ENCODE data around the gene S100PBP. TPM values are rescaled to one million over a fixed set of nuclear protein-coding genes. Genes with fewer than 3 reads are reported as not detected.
A peak's percentile ranks its signal among the peaks of the same experiment; 100 is the strongest.

The S100PBP gene
- total and polyA plus RNA-seq, 2 donors (not counting 1 experiment from before 2014, with no cell fraction given): 36.3 to 41.8 TPM

GRCh38 chr1:32811265-32811664 is 6.2 kb upstream of the S100PBP start:
- H4K20me1 ChIP-seq (ENCODE audit: control insufficient read depth, extremely low read depth, insufficient read depth, low read length): no peaks in the 10 kb centered on the region
- no peaks in the 10 kb centered on the region for H3K27me3 ChIP-seq (ENCODE audit: control insufficient read depth, insufficient read depth, low read length)
- no peak overlapping the region for H2AFZ ChIP-seq (ENCODE audit: low read length)
- TF ChIP-seq, protein P1, sequence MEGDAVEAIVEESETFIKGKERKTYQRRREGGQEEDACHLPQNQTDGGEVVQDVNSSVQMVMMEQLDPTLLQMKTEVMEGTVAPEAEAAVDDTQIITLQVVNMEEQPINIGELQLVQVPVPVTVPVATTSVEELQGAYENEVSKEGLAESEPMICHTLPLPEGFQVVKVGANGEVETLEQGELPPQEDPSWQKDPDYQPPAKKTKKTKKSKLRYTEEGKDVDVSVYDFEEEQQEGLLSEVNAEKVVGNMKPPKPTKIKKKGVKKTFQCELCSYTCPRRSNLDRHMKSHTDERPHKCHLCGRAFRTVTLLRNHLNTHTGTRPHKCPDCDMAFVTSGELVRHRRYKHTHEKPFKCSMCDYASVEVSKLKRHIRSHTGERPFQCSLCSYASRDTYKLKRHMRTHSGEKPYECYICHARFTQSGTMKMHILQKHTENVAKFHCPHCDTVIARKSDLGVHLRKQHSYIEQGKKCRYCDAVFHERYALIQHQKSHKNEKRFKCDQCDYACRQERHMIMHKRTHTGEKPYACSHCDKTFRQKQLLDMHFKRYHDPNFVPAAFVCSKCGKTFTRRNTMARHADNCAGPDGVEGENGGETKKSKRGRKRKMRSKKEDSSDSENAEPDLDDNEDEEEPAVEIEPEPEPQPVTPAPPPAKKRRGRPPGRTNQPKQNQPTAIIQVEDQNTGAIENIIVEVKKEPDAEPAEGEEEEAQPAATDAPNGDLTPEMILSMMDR (conservative IDR thresholded peaks at IDR 0.05 in 1 of 2, IDR thresholded peaks at IDR 0.05 in 1 of 2; ENCODE audit: low read depth in 1 of 2, low read length in 2 of 2): no peak
- no peak for TF ChIP-seq EZH2 (IDR thresholded peaks at IDR 0.05; ENCODE audit: low read length, missing control alignments)
- peaks cover 2% of the 10 kb centered on the region for H3K4me1 ChIP-seq (ENCODE audit: control insufficient read depth, extremely low read depth, insufficient read depth, low read length)
- no peak overlapping the region for H3K4me2 ChIP-seq (ENCODE audit: extremely low read depth, insufficient read depth, low read length)
- no peak for DNase-seq (ENCODE audit: low read depth in 2 of 2)
- H3K9me3 ChIP-seq (ENCODE audit: control insufficient read depth, insufficient read depth, low read depth, low read length): no peaks in the 10 kb centered on the region
- no peak overlapping the region for H3K9ac ChIP-seq (ENCODE audit: insufficient read depth, low read length)
- H3K79me2 ChIP-seq (ENCODE audit: control insufficient read depth, insufficient read depth, low read length): peaks cover 53% of the 10 kb centered on the region
- H3K4me3 ChIP-seq (replicated peaks in 1 of 4; ENCODE audit: control extremely low read depth in 1 of 4, insufficient read depth in 1 of 4, low read depth in 3 of 4, low read length in 4 of 4): no peak overlapping the region
- peaks cover 6% of the 10 kb centered on the region for H3K36me3 ChIP-seq (ENCODE audit: control insufficient read depth, insufficient read depth, low read length)
- no peak overlapping the region for H3K27ac ChIP-seq (ENCODE audit: insufficient read depth, low read length)

DNA sequence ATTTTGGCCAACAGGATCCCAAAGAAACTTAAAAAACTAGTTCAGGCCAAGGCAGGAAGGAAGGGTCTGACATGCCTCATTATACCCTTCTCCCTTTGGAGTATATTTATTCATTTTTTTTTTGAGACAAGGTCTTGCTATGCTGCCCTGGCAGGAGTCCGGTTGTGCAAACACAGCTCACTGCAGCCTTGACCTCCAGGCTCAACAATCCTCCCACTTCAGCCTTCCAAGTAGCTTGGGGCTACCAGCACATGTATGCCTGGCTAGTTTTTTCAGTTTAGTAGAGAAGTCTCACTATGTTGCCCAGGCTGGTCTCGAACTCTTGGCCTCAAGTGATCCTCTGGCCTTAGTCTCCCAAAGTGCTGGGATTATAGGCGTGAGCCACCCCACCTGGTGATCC is 5.5 kb upstream of the S100PBP start:
- Histone ChIP-seq H3K36me3 (ENCODE audit: control insufficient read depth, insufficient read depth, low read length) (peaks cover 6% of the 10 kb centered on the region), H3K27ac (ENCODE audit: insufficient read depth, low read length) (no peak overlapping the region), H3K4me1 (ENCODE audit: control insufficient read depth, extremely low read depth, insufficient read depth, low read length) (peaks cover 2% of the 10 kb centered on the region), H3K27me3 (ENCODE audit: control insufficient read depth, insufficient read depth, low read length) (no peaks in the 10 kb centered on the region), H3K79me2 (ENCODE audit: control insufficient read depth, insufficient read depth, low read length) (peaks cover 59% of the 10 kb centered on the region), H3K4me3 (replicated peaks in 1 of 4; ENCODE audit: control extremely low read depth in 1 of 4, insufficient read depth in 1 of 4, low read depth in 3 of 4, low read length in 4 of 4) (no peak overlapping the region), H3K9ac (ENCODE audit: insufficient read depth, low read length) (no peak overlapping the region), H3K4me2 (ENCODE audit: extremely low read depth, insufficient read depth, low read length) (no peak overlapping the region), H2AFZ (ENCODE audit: low read length) (no peak overlapping the region), H4K20me1 (ENCODE audit: control insufficient read depth, extremely low read depth, insufficient read depth, low read length) (no peaks in the 10 kb centered on the region), H3K9me3 (ENCODE audit: control insufficient read depth, insufficient read depth, low read depth, low read length) (no peaks in the 10 kb centered on the region)
- DNase-seq (ENCODE audit: low read depth in 2 of 2): no peak
- TF ChIP-seq EZH2 (IDR thresholded peaks at IDR 0.05; ENCODE audit: low read length, missing control alignments): no peak
- TF ChIP-seq, protein P1 (conservative IDR thresholded peaks at IDR 0.05 in 1 of 2, IDR thresholded peaks at IDR 0.05 in 1 of 2; ENCODE audit: low read depth in 1 of 2, low read length in 2 of 2): no peak

- no peak overlapping the region for H2AFZ ChIP-seq (ENCODE audit: low read length)
- no peaks in the 10 kb centered on the region for H4K20me1 ChIP-seq (ENCODE audit: control insufficient read depth, extremely low read depth, insufficient read depth, low read length)
- H3K4me1 ChIP-seq (ENCODE audit: control insufficient read depth, extremely low read depth, insufficient read depth, low read length): peaks cover 5% of the 10 kb centered on the region
- no peaks in the 10 kb centered on the region for H3K9me3 ChIP-seq (ENCODE audit: control insufficient read depth, insufficient read depth, low read depth, low read length)
- H3K4me2 ChIP-seq (ENCODE audit: extremely low read depth, insufficient read depth, low read length): no peak overlapping the region
- H3K9ac ChIP-seq (ENCODE audit: insufficient read depth, low read length): no peak overlapping the region
- DNase-seq (ENCODE audit: low read depth in 2 of 2): peak; percentile 62 to 63
- H3K27me3 ChIP-seq (ENCODE audit: control insufficient read depth, insufficient read depth, low read length): no peaks in the 10 kb centered on the region
- H3K27ac ChIP-seq (ENCODE audit: insufficient read depth, low read length): no peak overlapping the region
- H3K36me3 ChIP-seq (ENCODE audit: control insufficient read depth, insufficient read depth, low read length): peaks cover 6% of the 10 kb centered on the region
- H3K79me2 ChIP-seq (ENCODE audit: control insufficient read depth, insufficient read depth, low read length): peaks cover 73% of the 10 kb centered on the region
- TF ChIP-seq, protein P1 (conservative IDR thresholded peaks at IDR 0.05 in 1 of 2, IDR thresholded peaks at IDR 0.05 in 1 of 2; ENCODE audit: low read depth in 1 of 2, low read length in 2 of 2): no peak
- no peak for TF ChIP-seq EZH2 (IDR thresholded peaks at IDR 0.05; ENCODE audit: low read length, missing control alignments)
- H3K4me3 ChIP-seq (replicated peaks in 1 of 4; ENCODE audit: control extremely low read depth in 1 of 4, insufficient read depth in 1 of 4, low read depth in 3 of 4, low read length in 4 of 4): peak overlapping the region in 1 of 4 experiments; percentile 18
These were observed 3.3 kb upstream of the S100PBP start for GRCh38 chr1:32813941-32814739.
